Rectal smooth muscle tissue (tissue), 1 donor: ENCODE results near the gene MYO1E.

ENCODE experiments used
- H3K27ac ChIP-seq: one replicate; pipeline ENCODE4 v1.7.0; 2013; ENCODE audit warnings: low read depth, low read length, inconsistent platforms
- H3K27me3 ChIP-seq: one replicate; pipeline ENCODE4 v1.7.0; 2013; ENCODE audit warnings: low read length; ENCODE audit not compliant: control insufficient read depth, insufficient read depth
- H3K36me3 ChIP-seq: one replicate; pipeline ENCODE4 v1.7.0; 2013; ENCODE audit warnings: low read length; ENCODE audit not compliant: control insufficient read depth, insufficient read depth
- H3K4me1 ChIP-seq: one replicate; pipeline ENCODE4 v1.7.0; 2013; ENCODE audit warnings: low read length; ENCODE audit not compliant: control insufficient read depth, insufficient read depth
- H3K4me3 ChIP-seq: one replicate; pipeline ENCODE4 v1.7.0; 2013; ENCODE audit warnings: low read length
- H3K9ac ChIP-seq: one replicate; pipeline ENCODE4 v1.7.0; 2013; ENCODE audit warnings: low read length

Gene MYO1E

GRCh38 chr15:59273234-59273633 lies 99.4 kb downstream of the MYO1E start:
- Histone ChIP-seq H3K27me3 (no peaks in the 10 kb centered on the region), H3K36me3 (no peaks in the 10 kb centered on the region), H3K9ac (no peak overlapping the region), H3K4me1 (no peaks in the 10 kb centered on the region), H3K4me3 (no peak overlapping the region), H3K27ac (no peak overlapping the region)

GRCh38 chr15:59271595-59272201 lies 101.0 kb downstream of the MYO1E start:
- Histone ChIP-seq H3K4me3 (no peak overlapping the region), H3K27me3 (no peaks in the 10 kb centered on the region), H3K4me1 (no peaks in the 10 kb centered on the region), H3K27ac (no peak overlapping the region), H3K36me3 (no peaks in the 10 kb centered on the region), H3K9ac (no peak overlapping the region)

- Histone ChIP-seq H3K4me1 (no peaks in the 10 kb centered on the region), H3K27me3 (no peaks in the 10 kb centered on the region), H3K4me3 (no peak overlapping the region), H3K9ac (no peak overlapping the region), H3K36me3 (no peaks in the 10 kb centered on the region), H3K27ac (no peak overlapping the region)
Measured at GRCh38 chr15:59268852-59269407, 103.7 kb downstream of the MYO1E start.

- Histone ChIP-seq H3K4me1 (no peaks in the 10 kb centered on the region), H3K27ac (no peak overlapping the region), H3K36me3 (no peaks in the 10 kb centered on the region), H3K27me3 (no peaks in the 10 kb centered on the region), H3K9ac (no peak overlapping the region), H3K4me3 (no peak overlapping the region)
Measured at GRCh38 chr15:59268168-59268851, 104.4 kb downstream of the MYO1E start.

- H3K9ac ChIP-seq, result no peak overlapping the region
- H3K27me3 ChIP-seq, result no peaks in the 10 kb centered on the region
- H3K27ac ChIP-seq, result no peak overlapping the region
- no peak overlapping the region for H3K4me3 ChIP-seq
- H3K4me1 ChIP-seq, result no peaks in the 10 kb centered on the region
- H3K36me3 ChIP-seq, result no peaks in the 10 kb centered on the region
Measured at GRCh38 chr15:59266028-59266427, 106.6 kb downstream of the MYO1E start.

GRCh38 chr15:59262316-59262715 lies 110.4 kb downstream of the MYO1E start:
- Histone ChIP-seq H3K4me3 (no peak overlapping the region), H3K36me3 (no peaks in the 10 kb centered on the region), H3K27ac (no peak overlapping the region)

GRCh38 chr15:59260090-59260489 lies 112.6 kb downstream of the MYO1E start:
- H3K4me1 ChIP-seq, result no peaks in the 10 kb centered on the region
- H3K36me3 ChIP-seq, result no peaks in the 10 kb centered on the region
- H3K27ac ChIP-seq, result no peak overlapping the region
- no peak overlapping the region for H3K4me3 ChIP-seq
- H3K27me3 ChIP-seq, result no peaks in the 10 kb centered on the region
- no peak overlapping the region for H3K9ac ChIP-seq

More at GRCh38 chr15:59262316-59262715, 110.4 kb downstream of the MYO1E start:
- Histone ChIP-seq H3K27me3 (no peaks in the 10 kb centered on the region), H3K4me1 (no peaks in the 10 kb centered on the region), H3K9ac (no peak overlapping the region)

GRCh38 chr15:59259137-59259943 lies 113.3 kb downstream of the MYO1E start:
- Histone ChIP-seq H3K27ac (no peak overlapping the region), H3K4me3 (no peak overlapping the region), H3K4me1 (no peaks in the 10 kb centered on the region), H3K27me3 (no peaks in the 10 kb centered on the region), H3K36me3 (no peaks in the 10 kb centered on the region), H3K9ac (no peak overlapping the region)

GRCh38 chr15:59258317-59258716 lies 114.4 kb downstream of the MYO1E start:
- H3K27ac ChIP-seq, result no peak overlapping the region
- no peak overlapping the region for H3K4me3 ChIP-seq
- no peaks in the 10 kb centered on the region for H3K27me3 ChIP-seq
- H3K4me1 ChIP-seq, result no peaks in the 10 kb centered on the region
- no peak overlapping the region for H3K9ac ChIP-seq
- no peaks in the 10 kb centered on the region for H3K36me3 ChIP-seq

- Histone ChIP-seq H3K27ac (no peak overlapping the region), H3K9ac (no peak overlapping the region), H3K27me3 (no peaks in the 10 kb centered on the region), H3K36me3 (no peaks in the 10 kb centered on the region), H3K4me3 (no peak overlapping the region), H3K4me1 (no peaks in the 10 kb centered on the region)
Measured at GRCh38 chr15:59257140-59257539, 115.5 kb downstream of the MYO1E start.

- H3K27me3 ChIP-seq, result no peaks in the 10 kb centered on the region
- H3K27ac ChIP-seq, result no peak overlapping the region
- no peaks in the 10 kb centered on the region for H3K4me1 ChIP-seq
- H3K4me3 ChIP-seq, result no peak overlapping the region
- H3K36me3 ChIP-seq, result no peaks in the 10 kb centered on the region
- H3K9ac ChIP-seq, result no peak overlapping the region
Measured at GRCh38 chr15:59256482-59256881, 116.2 kb downstream of the MYO1E start.

GRCh38 chr15:59255680-59256336 lies 116.9 kb downstream of the MYO1E start:
- Histone ChIP-seq H3K27ac (no peak overlapping the region), H3K4me1 (no peaks in the 10 kb centered on the region), H3K4me3 (no peak overlapping the region), H3K36me3 (no peaks in the 10 kb centered on the region), H3K27me3 (no peaks in the 10 kb centered on the region), H3K9ac (no peak overlapping the region)
